HG03354 (cell line): Measurements from ENCODE around the gene SESN1.
"Not testable (repeated sequence)": the region's sequence is repeated elsewhere in the genome, so short reads cannot be mapped to it uniquely, and the experiment has no call there.

Experiments
- ATAC-seq: cut with Tn5 transposase; IDR thresholded peaks from one replicate; pipeline ENCODE4 v1.9.1; 2021; ENCODE audit warnings: mild to moderate bottlenecking; ENCODE audit not compliant: unreplicated experiment, poor library complexity, severe bottlenecking

The SESN1 gene

GRCh38 chr6:109096208-109096607 is 1.6 kb upstream of the SESN1 start:
- no peak for ATAC-seq

- ATAC-seq = no peak
Measured at GRCh38 chr6:109095835-109096084, 1.1 kb upstream of the SESN1 start.

- ATAC-seq = peak; percentile 76
Measured at GRCh38 chr6:109095036-109095834, 589 bp upstream of the SESN1 start, which contains the start of gene CEP57L1. Gene CEP57L1, plus strand, starts transcription at chr6:109095507. Its CDS starts 49,715 bp downstream, at chr6:109145222.

- ATAC-seq = peak; percentile 2
Measured at GRCh38 chr6:109093732-109094415, 772 bp downstream of the SESN1 start.

GRCh38 chr6:109092074-109092473 is 2.6 kb downstream of the SESN1 start:
- ATAC-seq = no peak

- ATAC-seq = no peak
Measured at GRCh38 chr6:109091314-109092024, 3.2 kb downstream of the SESN1 start.

GRCh38 chr6:109088995-109089394 is 5.7 kb downstream of the SESN1 start:
- no peak for ATAC-seq

GRCh38 chr6:109087661-109088264 is 6.9 kb downstream of the SESN1 start:
- no peak for ATAC-seq

- ATAC-seq = not testable (repeated sequence)
Measured at GRCh38 chr6:109084146-109084545, 10.5 kb downstream of the SESN1 start.

GRCh38 chr6:109083657-109084056 is 11.0 kb downstream of the SESN1 start:
- no peak for ATAC-seq

- ATAC-seq = no peak
Measured at GRCh38 chr6:109082188-109082577, 12.5 kb downstream of the SESN1 start.

- ATAC-seq = no peak
Measured at GRCh38 chr6:109081516-109082187, 13.0 kb downstream of the SESN1 start.

- ATAC-seq = no peak
Measured at GRCh38 chr6:109081026-109081425, 13.6 kb downstream of the SESN1 start.

- no peak for ATAC-seq
Measured at GRCh38 chr6:109079981-109080380, 14.7 kb downstream of the SESN1 start.

- ATAC-seq = no peak
Measured at GRCh38 chr6:109076377-109076776, 18.3 kb downstream of the SESN1 start.

GRCh38 chr6:109075934-109076333 is 18.7 kb downstream of the SESN1 start:
- ATAC-seq = no peak

GRCh38 chr6:109074133-109074415 is 20.6 kb downstream of the SESN1 start:
- ATAC-seq = no peak

GRCh38 chr6:109073344-109074132 is 21.1 kb downstream of the SESN1 start:
- no peak for ATAC-seq

GRCh38 chr6:109071125-109071917 is 23.3 kb downstream of the SESN1 start:
- ATAC-seq = no peak
